HFF-Myc (cell line): ENCODE results near the gene APOBEC3A.
A peak's percentile ranks its signal among the peaks of the same experiment; 100 is the strongest.
"Not testable (repeated sequence)": the region's sequence is repeated elsewhere in the genome, so short reads cannot be mapped to it uniquely, and the experiment has no call there.

Source experiments
- DNase-seq: peaks from one replicate; pipeline ENCODE4 v3.0.0-alpha.2; 2011; ENCODE audit warnings: low read depth; ENCODE audit errors: extremely low read depth
- H3K4me3 ChIP-seq: replicated peaks from 2 replicates; pipeline ENCODE4 v1.5.1; 2011; ENCODE audit warnings: low read depth, mild to moderate bottlenecking, control low read depth, low read length
- CTCF ChIP-seq: IDR thresholded peaks from 2 replicates; pipeline ENCODE4 v1.5.1; 2012; ENCODE audit warnings: mild to moderate bottlenecking, low read depth, low read length, control low read depth; ENCODE audit errors: missing control alignments

APOBEC3A gene

GRCh38 chr22:38971202-38971601 is 13.8 kb downstream of the APOBEC3A start:
- no peak overlapping the region for H3K4me3 ChIP-seq
- no peak for DNase-seq
- TF ChIP-seq CTCF: no peak

- H3K4me3 ChIP-seq: no peak overlapping the region
- DNase-seq: no peak
- TF ChIP-seq CTCF: no peak
Measured at GRCh38 chr22:38971791-38972190, 14.4 kb downstream of the APOBEC3A start.

GRCh38 chr22:38972558-38972957 is 15.1 kb downstream of the APOBEC3A start:
- TF ChIP-seq CTCF: no peak
- no peak for DNase-seq
- H3K4me3 ChIP-seq: no peak overlapping the region

GRCh38 chr22:38973289-38974169 is 16.1 kb downstream of the APOBEC3A start:
- no peak overlapping the region for H3K4me3 ChIP-seq
- DNase-seq: no peak
- TF ChIP-seq CTCF: peak; percentile 58

- TF ChIP-seq CTCF: no peak
Measured at GRCh38 chr22:38974170-38974825, 16.9 kb downstream of the APOBEC3A start.

DNA sequence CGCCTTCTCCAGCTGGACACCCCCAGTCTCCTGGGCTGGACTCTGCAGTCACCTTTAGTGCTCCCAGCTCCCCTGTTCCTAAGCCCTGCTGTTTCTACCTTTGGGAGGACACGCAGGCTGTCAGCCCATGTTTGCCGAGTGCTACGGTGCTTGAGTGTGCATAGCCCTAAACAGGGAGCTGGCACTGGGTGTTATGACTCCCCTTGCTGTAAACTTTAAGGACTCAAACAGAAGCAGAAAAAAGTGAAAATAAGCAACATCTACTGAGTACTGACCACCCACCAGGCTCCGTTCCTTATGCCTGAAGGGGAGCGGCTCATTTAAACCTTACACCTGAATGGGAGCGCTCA is 17.4 kb downstream of the APOBEC3A start:
- no peak for DNase-seq
- H3K4me3 ChIP-seq: no peak overlapping the region
- TF ChIP-seq CTCF: no peak

More at GRCh38 chr22:38974170-38974825, 16.9 kb downstream of the APOBEC3A start:
- no peak for DNase-seq
- H3K4me3 ChIP-seq: no peak overlapping the region

GRCh38 chr22:38977289-38977688 is 19.9 kb downstream of the APOBEC3A start:
- not testable (repeated sequence) for H3K4me3 ChIP-seq, DNase-seq

- not testable (repeated sequence) for H3K4me3 ChIP-seq, DNase-seq
Measured at GRCh38 chr22:38980587-38980986, 23.2 kb downstream of the APOBEC3A start.
